Measurements from ENCODE around the gene TSPYL6. TPM values are rescaled to one million over a fixed set of nuclear protein-coding genes. Genes with fewer than 3 reads are reported as not detected.

Gene TSPYL6
- total RNA-seq, 1 donor from 2014 or later = not detected

GRCh38 chr2:54226260-54226659, 29.8 kb downstream of the TSPYL6 start:
- peaks cover 9% of the 10 kb centered on the region for H3K4me1 Mint-ChIP-seq
- TF ChIP-seq CTCF (conservative IDR thresholded peaks at IDR 0.05) = no peak
- H3K27ac Mint-ChIP-seq (ENCODE audit: unreplicated experiment) = no peak overlapping the region
- no peaks in the 10 kb centered on the region for H3K36me3 Mint-ChIP-seq (ENCODE audit: low read depth)
- H3K27me3 Mint-ChIP-seq (ENCODE audit: low read depth) = no peaks in the 10 kb centered on the region
- DNase-seq (ENCODE audit: low read depth, low spot score) = no peak
- no peaks in the 10 kb centered on the region for H3K9me3 Mint-ChIP-seq
- H3K4me3 Mint-ChIP-seq = no peak overlapping the region

DNA sequence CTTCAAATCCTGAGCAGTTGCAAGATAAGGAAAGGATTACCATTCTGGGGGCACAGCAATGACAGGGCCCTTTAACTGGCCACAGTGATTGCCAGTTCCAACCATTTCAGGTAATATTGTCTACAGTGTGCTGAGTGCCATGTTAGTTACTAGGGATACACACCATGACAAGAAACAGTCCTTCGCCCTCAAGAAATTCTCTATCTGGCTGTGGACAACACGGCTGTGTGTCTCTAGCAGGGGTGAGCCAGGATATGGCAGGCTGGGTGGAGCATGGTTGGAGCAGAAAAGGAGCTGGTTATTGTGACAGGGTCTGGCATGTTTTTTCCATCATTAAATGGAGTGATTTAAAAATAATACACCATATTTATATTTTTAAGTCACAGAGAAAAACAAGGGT, 31.0 kb downstream of the TSPYL6 start:
- Mint-ChIP-seq H3K27me3 (ENCODE audit: low read depth) (no peaks in the 10 kb centered on the region), H3K27ac (ENCODE audit: unreplicated experiment) (no peak overlapping the region)

DNA sequence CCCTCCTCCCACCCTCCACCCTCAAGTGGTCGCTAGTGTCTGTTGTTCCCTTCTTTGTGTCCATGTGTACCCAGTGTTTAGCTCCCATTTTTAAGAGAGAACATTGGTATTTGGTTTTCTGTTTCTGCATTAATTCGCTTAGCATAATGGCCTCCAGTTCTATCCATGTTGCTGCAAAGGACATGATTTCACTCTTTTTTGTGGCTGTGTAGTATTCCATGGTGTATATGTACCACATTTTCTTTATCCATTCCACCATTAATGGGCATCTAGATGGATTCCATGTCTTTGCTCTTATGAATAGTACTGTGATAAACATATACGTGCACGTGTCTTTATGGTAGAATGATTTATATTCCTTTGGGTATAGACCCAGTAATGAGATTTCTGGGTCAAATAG, 42.9 kb downstream of the TSPYL6 start:
- Mint-ChIP-seq H3K4me1 (peaks cover 5% of the 10 kb centered on the region), H3K36me3 (ENCODE audit: low read depth) (peaks cover 10% of the 10 kb centered on the region), H3K27ac (ENCODE audit: unreplicated experiment) (no peak overlapping the region), H3K9me3 (peaks cover 13% of the 10 kb centered on the region), H3K4me3 (no peak overlapping the region), H3K27me3 (ENCODE audit: low read depth) (no peaks in the 10 kb centered on the region)
- TF ChIP-seq CTCF (conservative IDR thresholded peaks at IDR 0.05) = no peak
- DNase-seq (ENCODE audit: low read depth, low spot score) = no peak

More for the DNA sequence above, 31.0 kb downstream of the TSPYL6 start:
- peaks cover 9% of the 10 kb centered on the region for H3K4me1 Mint-ChIP-seq
- H3K9me3 Mint-ChIP-seq = no peaks in the 10 kb centered on the region
- no peak for TF ChIP-seq CTCF (conservative IDR thresholded peaks at IDR 0.05)
- no peaks in the 10 kb centered on the region for H3K36me3 Mint-ChIP-seq (ENCODE audit: low read depth)
- no peak overlapping the region for H3K4me3 Mint-ChIP-seq
- DNase-seq (ENCODE audit: low read depth, low spot score) = no peak

- no peak for TF ChIP-seq CTCF (conservative IDR thresholded peaks at IDR 0.05)
- H3K4me1 Mint-ChIP-seq = peaks cover 10% of the 10 kb centered on the region
- peaks cover 10% of the 10 kb centered on the region for H3K36me3 Mint-ChIP-seq (ENCODE audit: low read depth)
- no peak for DNase-seq (ENCODE audit: low read depth, low spot score)
- H3K9me3 Mint-ChIP-seq = peaks cover 13% of the 10 kb centered on the region
- no peak overlapping the region for H3K27ac Mint-ChIP-seq (ENCODE audit: unreplicated experiment)
- H3K27me3 Mint-ChIP-seq (ENCODE audit: low read depth) = no peaks in the 10 kb centered on the region
- H3K4me3 Mint-ChIP-seq = no peak overlapping the region
Measured at GRCh38 chr2:54212456-54212855, 43.6 kb downstream of the TSPYL6 start.

GRCh38 chr2:54209379-54209778, 46.6 kb downstream of the TSPYL6 start:
- Mint-ChIP-seq H3K9me3 (peaks cover 6% of the 10 kb centered on the region), H3K4me1 (peaks cover 14% of the 10 kb centered on the region), H3K4me3 (no peak overlapping the region), H3K36me3 (ENCODE audit: low read depth) (peaks cover 5% of the 10 kb centered on the region), H3K27me3 (ENCODE audit: low read depth) (no peaks in the 10 kb centered on the region), H3K27ac (ENCODE audit: unreplicated experiment) (no peak overlapping the region)
- no peak for TF ChIP-seq CTCF (conservative IDR thresholded peaks at IDR 0.05)
- DNase-seq (ENCODE audit: low read depth, low spot score) = no peak

Measured in neural crest cell (in vitro differentiated cells).